ENCODE results near the gene PHF2.

Gene PHF2

GRCh38 chr9:93702261-93702660 is 125.9 kb downstream of the PHF2 start:
- TF ChIP-seq CTCF (conservative IDR thresholded peaks at IDR 0.05; ENCODE audit: low read length): no peak
- DNase-seq (ENCODE audit: low read depth): no peak
- no peak overlapping the region for H3K4me3 ChIP-seq (ENCODE audit: low read length)

- no peak overlapping the region for H3K4me3 ChIP-seq (ENCODE audit: low read length)
- no peak for TF ChIP-seq CTCF (conservative IDR thresholded peaks at IDR 0.05; ENCODE audit: low read length)
- DNase-seq (ENCODE audit: low read depth): no peak
These were observed 132.1 kb downstream of the PHF2 start for GRCh38 chr9:93708289-93708986.

- DNase-seq (ENCODE audit: low read depth): no peak
- TF ChIP-seq CTCF (conservative IDR thresholded peaks at IDR 0.05; ENCODE audit: low read length): no peak
- no peak overlapping the region for H3K4me3 ChIP-seq (ENCODE audit: low read length)
These were observed 132.6 kb downstream of the PHF2 start for GRCh38 chr9:93708987-93709302.

- no peak for TF ChIP-seq CTCF (conservative IDR thresholded peaks at IDR 0.05; ENCODE audit: low read length)
- DNase-seq (ENCODE audit: low read depth): peak; percentile 1
- no peak overlapping the region for H3K4me3 ChIP-seq (ENCODE audit: low read length)
These were observed 133.4 kb downstream of the PHF2 start for GRCh38 chr9:93709600-93710369.

- no peak for DNase-seq (ENCODE audit: low read depth)
- no peak for TF ChIP-seq CTCF (conservative IDR thresholded peaks at IDR 0.05; ENCODE audit: low read length)
- no peak overlapping the region for H3K4me3 ChIP-seq (ENCODE audit: low read length)
These were observed 134.0 kb downstream of the PHF2 start for GRCh38 chr9:93710370-93710723.

- no peak for DNase-seq (ENCODE audit: low read depth)
- H3K4me3 ChIP-seq (ENCODE audit: low read length): no peak overlapping the region
- no peak for TF ChIP-seq CTCF (conservative IDR thresholded peaks at IDR 0.05; ENCODE audit: low read length)
These were observed 134.6 kb downstream of the PHF2 start for GRCh38 chr9:93711002-93711401.

- no peak overlapping the region for H3K4me3 ChIP-seq (ENCODE audit: low read length)
- TF ChIP-seq CTCF (conservative IDR thresholded peaks at IDR 0.05; ENCODE audit: low read length): no peak
- no peak for DNase-seq (ENCODE audit: low read depth)
These were observed 136.5 kb downstream of the PHF2 start for GRCh38 chr9:93712896-93713295.
